ENCODE measurements around the gene ATAD3C. TPM values are rescaled to one million over a fixed set of nuclear protein-coding genes. Genes with fewer than 3 reads are reported as not detected.
"Not testable (repeated sequence)": the region's sequence is repeated elsewhere in the genome, so short reads cannot be mapped to it uniquely, and the experiment has no call there.

ATAD3C gene
- total and polyA plus RNA-seq, 10 of the 15 experiments (the other 5 are each of a cell fraction or from before 2014, with no cell fraction given): 0.03 to 3.1 (median 0.86) TPM

DNA sequence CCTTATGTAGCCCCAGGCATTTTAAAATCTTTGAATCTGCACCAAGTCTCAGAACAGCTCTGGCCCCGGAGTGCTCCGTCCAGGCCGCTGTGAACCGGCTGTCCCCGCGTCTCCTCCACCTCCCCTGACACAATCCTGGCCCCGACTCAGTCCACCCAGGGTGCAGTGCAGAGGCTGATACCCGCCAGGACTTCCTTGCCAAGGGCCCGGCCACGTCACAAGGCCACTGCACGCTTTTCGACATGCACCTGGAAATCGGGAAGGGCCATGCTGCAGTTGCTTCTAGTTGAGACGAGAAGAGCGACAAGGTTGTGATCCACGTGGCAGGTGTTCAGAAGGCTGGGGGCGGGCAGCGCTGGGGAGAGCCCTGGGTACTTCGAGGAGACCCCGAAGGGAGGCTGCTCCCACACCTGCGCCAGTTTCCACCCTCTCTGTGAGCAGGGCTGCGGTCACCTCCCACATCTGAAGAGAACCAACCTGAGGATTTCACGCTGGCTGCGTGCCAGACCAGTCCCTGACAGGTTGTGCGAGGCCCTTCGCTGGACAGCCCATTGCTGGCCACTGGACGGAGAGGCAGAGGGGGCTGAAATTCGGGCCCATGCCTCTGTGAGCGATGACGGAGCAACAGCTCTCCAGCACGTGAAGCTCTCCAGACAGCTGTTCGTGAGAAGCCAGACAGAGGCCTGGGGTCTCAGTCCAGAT lies 7.3 kb upstream of the ATAD3C start (continued):
- TF ChIP-seq, protein P1, sequence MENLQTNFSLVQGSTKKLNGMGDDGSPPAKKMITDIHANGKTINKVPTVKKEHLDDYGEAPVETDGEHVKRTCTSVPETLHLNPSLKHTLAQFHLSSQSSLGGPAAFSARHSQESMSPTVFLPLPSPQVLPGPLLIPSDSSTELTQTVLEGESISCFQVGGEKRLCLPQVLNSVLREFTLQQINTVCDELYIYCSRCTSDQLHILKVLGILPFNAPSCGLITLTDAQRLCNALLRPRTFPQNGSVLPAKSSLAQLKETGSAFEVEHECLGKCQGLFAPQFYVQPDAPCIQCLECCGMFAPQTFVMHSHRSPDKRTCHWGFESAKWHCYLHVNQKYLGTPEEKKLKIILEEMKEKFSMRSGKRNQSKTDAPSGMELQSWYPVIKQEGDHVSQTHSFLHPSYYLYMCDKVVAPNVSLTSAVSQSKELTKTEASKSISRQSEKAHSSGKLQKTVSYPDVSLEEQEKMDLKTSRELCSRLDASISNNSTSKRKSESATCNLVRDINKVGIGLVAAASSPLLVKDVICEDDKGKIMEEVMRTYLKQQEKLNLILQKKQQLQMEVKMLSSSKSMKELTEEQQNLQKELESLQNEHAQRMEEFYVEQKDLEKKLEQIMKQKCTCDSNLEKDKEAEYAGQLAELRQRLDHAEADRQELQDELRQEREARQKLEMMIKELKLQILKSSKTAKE (IDR thresholded peaks at IDR 0.05; ENCODE audit: low read depth, poor library complexity, severe bottlenecking): no peak

DNA sequence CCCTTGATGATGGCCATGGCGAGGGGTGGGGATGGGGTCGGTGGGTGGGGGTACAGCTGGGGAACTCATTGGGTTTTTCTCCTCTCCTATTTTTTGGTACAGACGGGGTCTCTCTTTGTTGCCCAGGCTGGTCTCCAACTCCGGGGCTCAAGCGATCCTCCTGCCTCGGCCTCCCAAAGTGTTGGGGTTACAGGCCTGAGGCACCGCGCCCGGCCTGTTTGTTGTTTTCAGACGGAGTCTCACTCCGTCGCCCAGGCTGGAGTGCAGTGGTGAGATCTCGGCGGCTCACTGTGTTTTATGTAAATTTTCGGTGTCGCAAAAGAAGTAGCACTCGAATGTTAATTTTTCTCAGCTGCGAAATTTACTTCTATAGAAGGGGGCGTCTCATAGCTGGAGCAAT lies 2.9 kb upstream of the ATAD3C start:
- H3K79me2 ChIP-seq (ENCODE audit: control insufficient read depth, insufficient read depth, low read length); H4K20me1 ChIP-seq (ENCODE audit: control insufficient read depth, insufficient read depth); ATAC-seq; H3K4me3 ChIP-seq; POLR2A ChIA-PET; BruUV-seq (replicated peaks); H2AFZ ChIP-seq (ENCODE audit: control insufficient read depth, low read depth, low read length); H3K4me1 ChIP-seq (ENCODE audit: control insufficient read depth, insufficient read depth, low read length); intact Hi-C loops (cut with micrococcal nuclease; ENCODE audit: unreplicated experiment); H3K36me3 ChIP-seq (ENCODE audit: control insufficient read depth in 2 of 2, insufficient read depth in 2 of 2, low read length in 1 of 2); RAD21 ChIA-PET (ENCODE audit: unreplicated experiment); H3K27me3 ChIP-seq (replicated peaks in 1 of 2; ENCODE audit: control insufficient read depth in 2 of 2, insufficient read depth in 2 of 2, low read length in 1 of 2); DNase-seq (ENCODE audit: low read depth, low spot score); H3K9ac ChIP-seq (ENCODE audit: control insufficient read depth, insufficient read depth, low read length); SMC1A ChIA-PET (ENCODE audit: uncharacterized antibody, unreplicated experiment); H3K27ac ChIP-seq (ENCODE audit: control insufficient read depth, insufficient read depth); H3K9me3 ChIP-seq (replicated peaks; ENCODE audit: control insufficient read depth, insufficient read depth, low read length); in situ Hi-C loops (cut with MboI); FAIRE-seq; H3K4me2 ChIP-seq (ENCODE audit: control insufficient read depth, insufficient read depth): not testable (repeated sequence)
- WGBS (ENCODE audit: insufficient coverage, insufficient replicate concordance, low lambda C conversion rate, missing lambda C conversion rate): 66% methylated on average over 15 of the region's 19 CpGs
- CTCF ChIA-PET: interaction anchor here (0.7 kb wide), 1 partner anchor 98 kb away, joined by 4 read pairs; no protein-coding TSS in a partner anchor

DNA sequence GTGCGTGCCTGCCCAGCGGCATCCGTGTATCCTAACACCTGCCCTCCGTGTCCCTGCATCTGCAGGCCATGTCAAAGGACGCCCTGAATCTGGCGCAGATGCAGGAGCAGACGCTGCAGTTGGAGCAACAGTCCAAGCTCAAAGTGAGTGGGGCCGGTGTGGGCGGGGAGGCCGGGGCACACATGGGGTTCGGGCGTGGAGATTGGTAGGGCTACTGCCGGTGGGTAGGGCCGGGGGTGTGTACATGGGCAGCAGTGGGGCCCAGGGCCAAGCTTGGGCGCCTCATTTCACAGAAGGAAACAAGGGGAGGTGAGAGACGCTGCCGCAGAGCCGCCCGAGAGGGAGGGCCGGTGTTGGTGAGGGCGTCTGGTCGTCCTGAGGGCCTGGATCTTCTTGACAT lies 1.1 kb downstream of the ATAD3C start:
- CTCF ChIA-PET: interaction anchor here (1.5 kb wide), 1 partner anchor 10 kb away, joined by 3 read pairs; no protein-coding TSS in a partner anchor
- H3K9me3 ChIP-seq (replicated peaks; ENCODE audit: control insufficient read depth, insufficient read depth, low read length); RAD21 ChIA-PET (ENCODE audit: unreplicated experiment); H3K4me1 ChIP-seq (ENCODE audit: control insufficient read depth, insufficient read depth, low read length); H4K20me1 ChIP-seq (ENCODE audit: control insufficient read depth, insufficient read depth); H3K36me3 ChIP-seq (ENCODE audit: control insufficient read depth in 2 of 2, insufficient read depth in 2 of 2, low read length in 1 of 2); SMC1A ChIA-PET (ENCODE audit: uncharacterized antibody, unreplicated experiment); intact Hi-C loops (cut with micrococcal nuclease; ENCODE audit: unreplicated experiment); H3K9ac ChIP-seq (ENCODE audit: control insufficient read depth, insufficient read depth, low read length); H3K79me2 ChIP-seq (ENCODE audit: control insufficient read depth, insufficient read depth, low read length); in situ Hi-C loops (cut with MboI); BruUV-seq (replicated peaks); FAIRE-seq; ATAC-seq; H2AFZ ChIP-seq (ENCODE audit: control insufficient read depth, low read depth, low read length); H3K27me3 ChIP-seq (replicated peaks in 1 of 2; ENCODE audit: control insufficient read depth in 2 of 2, insufficient read depth in 2 of 2, low read length in 1 of 2); H3K27ac ChIP-seq (ENCODE audit: control insufficient read depth, insufficient read depth); H3K4me2 ChIP-seq (ENCODE audit: control insufficient read depth, insufficient read depth); DNase-seq (ENCODE audit: low read depth, low spot score); POLR2A ChIA-PET; H3K4me3 ChIP-seq: not testable (repeated sequence)
- WGBS (ENCODE audit: insufficient coverage, insufficient replicate concordance, low lambda C conversion rate, missing lambda C conversion rate): 58% methylated on average over 22 of the region's 22 CpGs

All from GM12878 (cell line).